ENCODE measurements around the gene NME4.
"Not testable (repeated sequence)": the region's sequence is repeated elsewhere in the genome, so short reads cannot be mapped to it uniquely, and the experiment has no call there.

NME4 gene

GRCh38 chr16:411576-412265, 14.7 kb downstream of the NME4 start:
- CTCF ChIA-PET, result interaction anchor here (1.5 kb wide), 1 partner anchor 27 kb away, joined by 3 read pairs; no protein-coding TSS in a partner anchor
- TF ChIP-seq, protein P1, sequence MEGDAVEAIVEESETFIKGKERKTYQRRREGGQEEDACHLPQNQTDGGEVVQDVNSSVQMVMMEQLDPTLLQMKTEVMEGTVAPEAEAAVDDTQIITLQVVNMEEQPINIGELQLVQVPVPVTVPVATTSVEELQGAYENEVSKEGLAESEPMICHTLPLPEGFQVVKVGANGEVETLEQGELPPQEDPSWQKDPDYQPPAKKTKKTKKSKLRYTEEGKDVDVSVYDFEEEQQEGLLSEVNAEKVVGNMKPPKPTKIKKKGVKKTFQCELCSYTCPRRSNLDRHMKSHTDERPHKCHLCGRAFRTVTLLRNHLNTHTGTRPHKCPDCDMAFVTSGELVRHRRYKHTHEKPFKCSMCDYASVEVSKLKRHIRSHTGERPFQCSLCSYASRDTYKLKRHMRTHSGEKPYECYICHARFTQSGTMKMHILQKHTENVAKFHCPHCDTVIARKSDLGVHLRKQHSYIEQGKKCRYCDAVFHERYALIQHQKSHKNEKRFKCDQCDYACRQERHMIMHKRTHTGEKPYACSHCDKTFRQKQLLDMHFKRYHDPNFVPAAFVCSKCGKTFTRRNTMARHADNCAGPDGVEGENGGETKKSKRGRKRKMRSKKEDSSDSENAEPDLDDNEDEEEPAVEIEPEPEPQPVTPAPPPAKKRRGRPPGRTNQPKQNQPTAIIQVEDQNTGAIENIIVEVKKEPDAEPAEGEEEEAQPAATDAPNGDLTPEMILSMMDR (IDR thresholded peaks at IDR 0.05; ENCODE audit: control extremely low read depth, extremely low read depth, low read depth, missing control alignments), result no peak
- peak; percentile 11 for DNase-seq (ENCODE audit: extremely low spot score)
- POLR2A ChIA-PET, result no interaction called here

GRCh38 chr16:414395-415169, 17.6 kb downstream of the NME4 start:
- DNase-seq (ENCODE audit: extremely low spot score), result peak; percentile 6
- TF ChIP-seq, protein P1 (IDR thresholded peaks at IDR 0.05; ENCODE audit: control extremely low read depth, extremely low read depth, low read depth, missing control alignments), result no peak
- ChIA-PET POLR2A (interaction anchor here (0.6 kb wide), 1 partner anchor 13 kb away, joined by 12 read pairs; the partner anchor contains the start of gene DECR2), CTCF (interaction anchor here (1.3 to 3.2 kb wide), 2 partner anchors 11 to 13 kb away, joined by 3 to 12 read pairs; partner anchors contain the start of genes DECR2 and RAB11FIP3)

DNA sequence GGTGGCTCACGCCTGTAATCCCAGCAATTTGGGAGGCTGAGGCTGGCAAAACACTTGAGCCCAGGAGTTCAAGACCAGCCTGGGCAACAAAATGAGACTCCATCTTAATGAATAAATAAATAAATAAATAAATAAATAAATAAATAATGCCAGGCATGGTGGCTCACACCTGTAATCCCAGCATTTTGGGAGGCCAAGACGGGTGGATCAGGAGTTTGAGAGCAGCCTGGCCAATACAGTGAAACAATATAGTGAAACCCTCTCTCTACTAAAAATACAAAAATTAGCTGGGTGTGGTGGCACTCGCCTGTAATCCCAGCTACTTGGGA, 18.1 kb downstream of the NME4 start:
- POLR2A ChIA-PET; DNase-seq (ENCODE audit: extremely low spot score): not testable (repeated sequence)
- CTCF ChIA-PET, result interaction anchor here (3.2 kb wide), 1 partner anchor 10 kb away, joined by 12 read pairs; the partner anchor contains the start of gene RAB11FIP3

- CTCF ChIA-PET; POLR2A ChIA-PET; DNase-seq (ENCODE audit: extremely low spot score): not testable (repeated sequence)
Observed at GRCh38 chr16:422179-422578, 25.2 kb downstream of the NME4 start.

GRCh38 chr16:424033-424622, 27.1 kb downstream of the NME4 start:
- ChIA-PET POLR2A (no interaction called here), CTCF (interaction anchor here (0.8 to 2.9 kb wide), 5 partner anchors 9 to 358 kb away, joined by 3 to 12 read pairs (median 4); partner anchors contain the start of gene DECR2)
- TF ChIP-seq, protein P1 (IDR thresholded peaks at IDR 0.05; ENCODE audit: control extremely low read depth, extremely low read depth, low read depth, missing control alignments), result no peak
- DNase-seq (ENCODE audit: extremely low spot score), result no peak

DNA sequence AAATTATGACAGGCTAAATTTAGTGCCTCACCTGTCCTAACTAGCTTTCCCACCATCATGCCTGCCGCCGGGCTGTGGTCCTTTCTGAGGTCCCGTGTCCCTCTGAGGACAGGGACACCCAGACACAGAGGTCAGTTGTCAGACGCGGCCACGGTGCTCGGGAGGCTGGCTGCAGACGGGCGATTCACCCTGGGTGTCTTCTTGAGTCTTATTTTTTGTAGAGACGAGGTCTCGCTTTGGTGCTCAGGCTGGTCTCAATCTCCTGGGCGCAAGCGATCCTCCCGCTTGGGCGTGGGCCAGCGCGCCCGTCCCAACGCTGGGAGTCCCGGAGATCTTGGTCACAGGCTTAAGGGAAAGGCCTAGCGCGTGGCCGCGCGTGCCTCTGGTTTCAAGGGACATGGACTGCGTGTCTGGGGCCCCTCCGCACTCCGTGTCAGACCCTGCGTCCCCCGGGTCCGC, 27.7 kb downstream of the NME4 start:
- TF ChIP-seq, protein P1 (IDR thresholded peaks at IDR 0.05; ENCODE audit: control extremely low read depth, extremely low read depth, low read depth, missing control alignments), result no peak
- DNase-seq (ENCODE audit: extremely low spot score), result no peak
- POLR2A ChIA-PET, result no interaction called here
- CTCF ChIA-PET, result interaction anchor here (0.8 to 2.9 kb wide), 5 partner anchors 9 to 358 kb away, joined by 3 to 12 read pairs (median 3); partner anchors contain the start of genes DECR2 and PGAP6

DNA sequence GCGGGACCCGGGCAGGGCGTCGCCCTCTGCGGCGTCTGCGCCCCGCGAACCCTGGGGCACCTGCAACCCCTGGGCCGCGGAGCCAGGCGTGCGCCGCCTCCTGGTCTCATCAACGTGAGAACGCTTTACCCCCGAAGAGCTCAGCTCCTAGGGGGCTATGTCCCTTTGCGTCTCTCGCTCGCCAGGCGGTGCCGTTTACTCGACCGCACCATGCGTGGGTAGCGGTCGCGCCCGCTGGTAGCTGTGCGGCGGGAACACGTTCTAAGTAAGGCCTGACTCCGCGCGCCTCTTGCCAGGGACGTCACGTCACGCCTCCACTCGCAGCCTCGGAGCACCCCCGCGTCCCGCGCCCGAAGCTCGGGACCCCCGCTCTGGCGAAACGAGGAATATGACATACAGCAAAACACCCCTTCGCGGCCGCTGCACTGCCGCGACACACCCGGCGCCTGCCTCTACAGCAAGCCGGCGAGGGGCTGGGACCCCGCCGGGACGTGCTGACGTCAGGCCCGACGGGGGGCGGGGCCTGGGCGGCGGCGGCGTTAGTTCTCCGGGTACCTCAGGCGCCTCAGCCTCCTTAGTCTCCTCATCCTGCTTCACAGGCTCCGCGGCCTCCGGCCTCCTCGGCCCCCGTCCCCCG, 28.2 kb downstream of the NME4 start, which contains the start of gene RAB11FIP3:
RAB11FIP3 (plus strand) TSS at position 568 of the 637 bp plus-strand sequence. CDS start 358 bp downstream, outside the sequence.
- CTCF ChIA-PET, result interaction anchor here (0.9 to 2.9 kb wide), 2 partner anchors 11 to 43 kb away, joined by 3 to 12 read pairs; partner anchors contain the start of gene PGAP6
- POLR2A ChIA-PET, result no interaction called here
- peak; percentile 96 for DNase-seq (ENCODE audit: extremely low spot score)
- TF ChIP-seq, protein P1 (IDR thresholded peaks at IDR 0.05; ENCODE audit: control extremely low read depth, extremely low read depth, low read depth, missing control alignments), result no peak

All from GM10248 (cell line).